Measurements from ENCODE around the gene APOE. TPM values are rescaled to one million over a fixed set of nuclear protein-coding genes. Genes with fewer than 3 reads are reported as not detected.

APOE gene
- total RNA-seq, 1 donor from 2014 or later: 285 TPM

DNA sequence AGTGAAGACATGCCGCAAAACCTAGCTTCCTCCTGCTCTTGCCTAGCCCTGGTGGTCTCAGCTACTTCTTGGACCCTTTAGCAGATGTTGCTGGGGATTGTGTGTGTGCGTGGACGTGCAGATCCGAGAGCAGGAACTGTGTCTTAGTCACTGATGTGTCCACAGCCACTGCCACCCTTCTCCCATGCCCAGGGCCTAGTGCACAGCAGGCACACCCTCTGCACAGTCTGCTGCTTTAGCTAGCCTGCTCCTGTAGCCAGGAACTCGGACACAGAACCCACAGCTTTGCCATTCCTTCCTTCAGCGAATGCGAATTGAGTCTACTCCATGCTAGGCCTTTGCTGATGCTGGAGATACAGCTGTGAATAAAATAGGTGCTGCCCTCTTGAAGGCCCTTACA lies 51.9 kb downstream of the APOE start:
- peak overlapping the region; percentile 97 for H3K4me3 Mint-ChIP-seq
- no peak for TF ChIP-seq CTCF (IDR thresholded peaks at IDR 0.05; ENCODE audit: unreplicated experiment)
- H3K36me3 Mint-ChIP-seq: peaks cover 8% of the 10 kb centered on the region
- no peaks in the 10 kb centered on the region for H3K27me3 Mint-ChIP-seq (ENCODE audit: low read depth)
- no peak for DNase-seq (ENCODE audit: low spot score in 2 of 2, unreplicated experiment in 2 of 2)
- no peak overlapping the region for H3K27ac Mint-ChIP-seq
- no peaks in the 10 kb centered on the region for H3K9me3 Mint-ChIP-seq
- H3K4me1 Mint-ChIP-seq: peaks cover 22% of the 10 kb centered on the region

DNA sequence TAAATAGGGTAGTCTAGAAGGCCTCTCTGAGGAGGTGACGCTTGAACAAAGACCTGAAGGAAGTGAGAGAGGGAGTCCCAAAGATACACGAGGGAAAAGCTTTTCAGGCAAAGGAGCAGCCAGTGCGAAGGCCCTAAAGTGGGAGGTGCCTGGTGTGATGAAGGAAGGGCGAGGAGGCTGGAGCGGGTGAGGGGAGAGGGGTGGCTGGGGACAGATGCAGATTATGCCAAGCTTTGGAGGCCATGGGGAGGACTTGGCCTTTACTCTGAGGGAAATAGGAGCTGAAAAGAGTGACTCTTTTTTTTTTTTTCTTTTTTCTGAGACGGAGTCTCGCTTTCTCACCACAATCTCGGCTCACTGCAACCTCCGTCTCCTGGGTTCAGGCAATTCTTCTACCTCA lies 52.5 kb downstream of the APOE start:
- TF ChIP-seq CTCF (IDR thresholded peaks at IDR 0.05; ENCODE audit: unreplicated experiment): no peak

More for the DNA sequence above, 52.5 kb downstream of the APOE start:
- Mint-ChIP-seq H3K4me1 (peaks cover 22% of the 10 kb centered on the region), H3K4me3 (no peak overlapping the region), H3K27ac (no peak overlapping the region), H3K36me3 (peaks cover 8% of the 10 kb centered on the region), H3K9me3 (no peaks in the 10 kb centered on the region), H3K27me3 (ENCODE audit: low read depth) (no peaks in the 10 kb centered on the region)
- DNase-seq (ENCODE audit: low spot score in 2 of 2, unreplicated experiment in 2 of 2): no peak

Other genes starting within 250 kb of the APOE start
- 10.2 to 11.2 TPM (median 11.0 TPM) in 3 replicates for gene CEACAM19, start 234.3 kb upstream of the APOE start, total RNA-seq
- gene CEACAM16, start 206.6 kb upstream of the APOE start, total RNA-seq: not detected in 3 replicates
- gene BCL3, start 157.1 kb upstream of the APOE start, total RNA-seq: 14.9 to 21.5 TPM (median 20.1 TPM) in 3 replicates
- gene CBLC, start 127.9 kb upstream of the APOE start, total RNA-seq: 8.5 to 10.8 TPM (median 8.8 TPM) in 3 replicates
- 346 to 378 TPM (median 355 TPM) in 3 replicates for gene BCAM, start 96.7 kb upstream of the APOE start, total RNA-seq
- 291 to 300 TPM (median 299 TPM) in 3 replicates for gene NECTIN2, start 59.5 kb upstream of the APOE start, total RNA-seq
- 47.7 to 49.8 TPM (median 47.8 TPM) in 3 replicates for gene TOMM40, start 14.5 kb upstream of the APOE start, total RNA-seq
- gene APOC1, start 8.8 kb downstream of the APOE start, total RNA-seq: 18.6 to 20.0 TPM (median 18.6 TPM) in 3 replicates
- gene APOC4, start 36.4 kb downstream of the APOE start, total RNA-seq: not detected in 3 replicates
- not detected in 3 replicates for gene APOC2, start 40.3 kb downstream of the APOE start, total RNA-seq
- 85.6 to 89.6 TPM (median 85.6 TPM) in 3 replicates for gene CLPTM1, start 49.6 kb downstream of the APOE start, total RNA-seq
- 18.5 to 20.8 TPM (median 18.7 TPM) in 3 replicates for gene RELB, start 95.7 kb downstream of the APOE start, total RNA-seq
- 132 to 133 TPM (median 133 TPM) in 3 replicates for gene CLASRP, start 133.2 kb downstream of the APOE start, total RNA-seq
- gene ZNF296, start 170.7 kb downstream of the APOE start, total RNA-seq: 0.99 to 1.1 TPM (median 1.1 TPM) in 3 replicates
- gene GEMIN7, start 173.5 kb downstream of the APOE start, total RNA-seq: 24.2 to 27.5 TPM (median 24.4 TPM) in 3 replicates
- gene PPP1R37, start 187.4 kb downstream of the APOE start, total RNA-seq: 36.2 to 40.7 TPM (median 38.9 TPM) in 3 replicates

All from mesothelial cell of epicardium (in vitro differentiated cells).